HG02884 (cell line): ENCODE data around the gene CXCL10.
"Not testable (repeated sequence)": the region's sequence is repeated elsewhere in the genome, so short reads cannot be mapped to it uniquely, and the experiment has no call there.

Experiments
- ATAC-seq: cut with Tn5 transposase; IDR thresholded peaks from one replicate; pipeline ENCODE4 v1.9.1; 2021; ENCODE audit warnings: mild to moderate bottlenecking, moderate library complexity; ENCODE audit not compliant: unreplicated experiment

Gene CXCL10

DNA sequence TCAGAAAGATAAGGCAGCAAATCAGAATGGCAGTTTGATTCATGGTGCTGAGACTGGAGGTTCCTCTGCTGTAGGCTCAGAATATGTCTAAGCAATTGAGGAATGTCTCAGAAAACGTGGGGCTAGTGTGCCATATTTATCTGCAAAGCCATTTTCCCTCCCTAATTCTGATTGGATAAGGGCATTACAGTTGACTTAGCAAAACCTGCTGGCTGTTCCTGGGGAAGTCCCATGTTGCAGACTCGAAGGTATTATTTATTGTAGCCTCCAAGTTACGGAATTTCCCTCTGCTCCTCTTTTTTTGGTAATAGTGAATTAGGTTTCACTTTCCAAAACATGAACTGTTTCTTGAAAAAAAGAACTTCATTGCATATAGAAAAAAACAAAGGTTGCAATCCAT, at the start of gene CXCL10:
Gene CXCL10, minus strand, starts transcription at position 109 of the 400 bp plus-strand sequence. Its CDS starts 66 bp downstream, at position 43.
- no peak for ATAC-seq

DNA sequence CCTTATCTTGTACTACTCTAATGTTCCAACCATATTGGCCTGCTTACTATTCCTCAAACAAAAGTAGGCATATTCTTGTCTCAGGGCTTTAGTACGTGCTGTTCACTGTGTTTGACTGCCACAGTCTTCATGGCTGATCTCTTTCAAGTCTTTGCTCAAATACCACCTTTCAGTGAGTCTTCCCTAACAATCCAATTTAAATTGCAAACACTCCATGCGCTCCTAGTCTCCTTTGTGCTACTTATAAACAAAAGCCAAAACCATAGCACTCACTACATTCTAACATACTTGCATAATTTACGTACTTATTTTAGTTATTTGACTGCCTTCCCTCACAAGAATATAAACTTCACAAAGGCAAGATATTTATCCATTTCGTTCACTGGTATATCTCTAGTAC, 49.5 kb upstream of the CXCL10 start:
- ATAC-seq: no peak

DNA sequence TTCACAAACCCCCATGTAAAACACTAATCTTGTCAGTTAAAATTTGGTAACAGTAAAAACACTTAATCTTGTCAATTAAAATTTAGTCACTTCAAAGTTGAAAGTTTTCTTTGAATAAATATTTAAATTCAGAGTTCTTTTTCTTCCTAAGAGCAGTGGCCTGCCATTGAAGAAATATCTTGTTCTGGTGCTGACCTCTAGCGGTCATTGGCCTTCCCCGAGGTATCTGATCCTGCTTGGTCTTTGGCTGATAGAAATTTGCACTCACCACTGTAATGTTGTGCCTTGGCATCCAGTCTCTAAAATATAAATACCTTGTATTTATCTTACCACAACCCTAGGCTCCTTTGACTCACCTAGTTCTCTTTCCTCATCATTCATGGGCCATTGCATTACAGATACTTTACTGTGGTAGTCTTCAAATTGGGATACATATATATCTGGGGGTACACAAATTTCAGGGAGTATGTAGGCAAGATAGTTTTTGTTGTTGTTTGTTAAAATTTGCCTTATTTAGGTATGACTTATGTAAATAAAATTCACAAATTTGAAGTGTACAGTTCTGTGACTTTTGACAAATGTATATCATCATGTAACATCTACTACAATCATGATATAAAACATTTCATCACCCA, 44.5 kb upstream of the CXCL10 start:
- ATAC-seq: peak; percentile 76

DNA sequence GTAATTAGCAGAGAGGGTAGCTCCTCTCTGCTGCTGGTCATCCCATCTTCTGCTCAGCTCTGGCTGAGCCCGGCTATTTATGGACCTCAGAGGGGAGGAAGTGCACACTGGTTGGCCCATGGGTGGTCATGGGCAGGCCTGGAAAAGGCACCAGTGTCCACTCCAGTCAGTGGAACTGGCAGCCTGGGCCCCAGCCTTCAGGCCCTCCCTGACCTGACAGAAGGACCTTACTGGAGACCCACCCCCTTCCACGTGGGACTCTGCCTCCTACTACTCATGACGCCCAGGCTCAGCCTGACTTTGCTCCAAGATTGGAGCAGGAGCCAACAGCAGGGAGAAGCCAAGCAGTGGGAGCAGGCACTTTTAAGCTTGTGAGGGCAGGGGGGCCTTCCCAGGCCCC, 43.2 kb upstream of the CXCL10 start:
- no peak for ATAC-seq

DNA sequence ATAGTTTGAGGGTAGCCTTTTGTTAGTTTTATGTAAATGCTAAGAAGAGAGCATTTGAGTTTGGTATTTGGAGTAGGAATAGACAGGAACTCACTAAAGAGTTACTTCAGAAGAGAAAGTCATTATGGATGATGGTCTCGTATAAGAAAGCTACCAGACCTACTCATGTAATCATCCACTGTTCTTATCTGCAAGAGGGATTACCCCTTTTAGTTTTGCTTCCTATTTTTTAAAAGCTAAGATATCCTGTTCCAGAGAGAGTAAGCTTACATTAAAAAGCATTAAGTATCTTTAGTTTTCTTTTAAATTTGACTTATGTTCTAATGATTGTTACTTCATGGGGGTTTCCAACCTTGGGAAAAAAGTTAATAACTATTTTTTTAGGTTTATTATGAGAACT, 38.7 kb upstream of the CXCL10 start:
- peak; percentile 55 for ATAC-seq

DNA sequence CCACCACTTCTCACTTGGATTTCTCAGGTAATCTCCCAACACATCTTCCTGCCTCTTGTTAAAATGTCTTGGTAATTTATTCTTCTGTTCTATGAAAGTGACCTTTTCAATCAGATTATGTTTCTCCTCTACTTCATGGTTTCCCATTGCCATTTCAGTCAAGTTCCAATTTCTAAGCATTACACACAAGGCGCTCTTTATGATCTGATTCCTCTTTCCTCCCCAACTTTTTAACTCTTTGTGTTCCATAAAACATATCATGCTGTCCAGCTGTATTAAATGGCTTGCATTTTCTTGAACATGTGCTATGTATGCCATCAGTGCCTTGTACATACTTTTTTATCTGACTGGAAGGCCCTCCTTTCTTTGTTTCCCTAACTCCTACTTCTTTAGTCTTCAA, 38.1 kb upstream of the CXCL10 start:
- ATAC-seq: no peak

DNA sequence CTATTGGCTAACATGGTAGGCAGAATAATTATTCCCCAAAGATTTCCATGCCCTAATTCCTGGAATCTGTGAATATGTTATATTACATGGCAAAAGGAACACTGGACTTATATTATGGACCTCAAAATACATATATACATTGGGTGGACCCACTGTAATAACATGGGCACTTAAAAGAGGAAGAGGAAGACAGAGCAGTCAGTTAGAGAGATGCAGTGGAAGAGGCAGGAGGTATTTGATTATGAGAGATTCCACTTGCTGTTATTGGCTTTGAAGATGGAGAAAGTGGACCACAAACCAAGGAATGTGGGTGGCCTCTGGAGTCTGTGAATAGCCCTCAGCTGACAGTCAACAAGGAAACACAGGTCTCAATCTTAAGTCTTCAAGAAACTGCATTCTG, 37.2 kb upstream of the CXCL10 start:
- ATAC-seq: no peak

DNA sequence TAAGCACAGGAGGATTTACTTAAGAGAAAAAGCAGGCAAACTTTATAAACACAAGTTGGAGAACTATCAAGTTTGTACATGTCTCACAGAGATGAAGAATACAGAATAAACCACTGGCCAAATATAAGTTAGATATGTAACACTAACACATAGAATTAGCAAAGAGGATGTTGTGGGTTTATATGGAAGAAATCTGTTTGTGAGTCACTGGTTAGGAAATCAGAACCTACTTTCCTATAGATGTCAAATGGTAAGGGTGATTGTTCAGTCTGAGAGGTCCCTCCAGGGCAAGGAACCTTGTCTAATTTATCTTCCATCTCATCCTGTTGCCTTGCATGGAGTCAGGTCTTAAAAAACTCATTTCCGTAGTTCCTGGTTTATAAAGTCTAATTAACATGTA, 36.5 kb upstream of the CXCL10 start:
- ATAC-seq: no peak

DNA sequence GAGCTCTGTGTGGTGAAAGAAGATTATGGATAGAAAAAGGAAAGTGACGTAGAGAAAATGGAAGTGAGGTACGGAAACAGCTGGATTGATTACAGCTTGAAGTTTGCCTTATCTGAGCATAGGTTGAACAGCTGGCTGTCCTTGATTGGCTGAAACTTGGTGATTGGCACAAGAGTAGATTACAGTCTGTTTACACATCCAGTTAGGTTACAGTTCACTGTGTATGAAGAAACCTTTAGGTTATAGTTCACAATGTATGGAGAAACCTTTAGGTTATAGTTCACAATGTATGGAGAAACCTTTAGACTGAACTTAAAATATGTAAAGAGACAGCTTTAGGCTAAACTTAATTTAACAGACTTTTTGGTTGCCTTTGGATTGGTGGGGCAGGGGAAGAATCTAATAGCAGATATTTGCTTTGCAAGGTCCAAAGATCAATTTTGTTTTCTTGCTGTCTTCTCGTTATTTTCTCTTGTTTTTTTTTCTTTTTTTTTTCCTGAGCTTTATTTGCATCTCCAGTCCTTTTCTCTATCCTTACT, 35.7 kb upstream of the CXCL10 start:
- no peak for ATAC-seq

DNA sequence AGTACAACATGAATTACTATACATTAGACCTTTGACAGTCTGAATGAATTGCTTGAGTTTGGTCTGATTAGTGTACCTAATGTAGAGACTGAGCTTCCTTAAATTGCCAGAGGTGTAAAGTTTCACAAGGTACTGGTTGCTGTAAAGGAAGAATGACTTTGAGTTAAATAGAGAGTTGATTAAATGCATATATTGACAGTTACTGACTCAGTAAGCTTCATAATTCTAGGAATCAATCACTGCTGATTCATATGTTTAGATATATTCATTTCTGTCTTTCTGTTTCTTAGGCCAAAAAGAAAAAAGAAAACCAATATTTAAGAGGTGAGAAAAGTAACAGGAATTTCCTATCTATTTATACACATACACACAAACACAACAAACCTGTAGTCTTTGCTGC, 35.0 kb upstream of the CXCL10 start:
- ATAC-seq: peak; percentile 48

DNA sequence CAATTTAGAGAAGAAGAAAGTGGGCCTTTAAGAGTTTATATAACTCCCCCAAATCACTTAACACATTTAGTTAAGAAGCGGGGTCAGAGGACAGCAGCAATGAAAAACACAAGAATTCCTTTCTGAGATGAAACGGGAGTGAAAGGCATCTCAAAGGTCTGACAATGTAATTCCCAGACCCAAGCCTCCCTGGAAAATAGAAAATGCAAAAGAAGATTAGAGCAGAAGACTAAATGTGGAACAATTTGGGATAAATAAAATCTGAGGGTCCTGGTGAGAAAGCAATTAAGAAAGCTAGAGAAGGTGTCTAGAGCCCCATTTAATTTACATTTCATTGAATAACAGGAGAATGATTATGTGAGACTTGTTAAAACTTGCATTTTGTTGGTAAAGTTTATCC, 32.1 kb upstream of the CXCL10 start:
- ATAC-seq: no peak

DNA sequence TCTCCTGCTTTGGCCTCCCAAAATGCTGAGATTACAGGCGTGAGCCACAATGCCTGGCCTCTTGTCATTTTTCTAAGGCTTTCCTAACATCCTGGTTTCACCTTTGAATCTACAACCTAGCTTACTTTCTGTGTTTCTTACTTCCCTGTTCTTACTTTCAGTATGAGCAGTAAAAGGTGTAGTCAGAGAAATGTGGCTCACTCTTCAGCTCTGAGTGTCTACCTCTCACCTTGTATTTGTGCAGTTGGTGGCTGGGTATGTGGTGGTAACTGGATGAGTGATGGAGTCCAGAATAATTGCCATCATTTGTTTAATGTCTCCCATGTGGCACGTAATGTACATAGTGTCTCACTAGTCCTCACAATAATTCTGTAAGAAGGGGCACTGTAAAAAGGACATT, 31.7 kb upstream of the CXCL10 start:
- ATAC-seq: peak; percentile 97

DNA sequence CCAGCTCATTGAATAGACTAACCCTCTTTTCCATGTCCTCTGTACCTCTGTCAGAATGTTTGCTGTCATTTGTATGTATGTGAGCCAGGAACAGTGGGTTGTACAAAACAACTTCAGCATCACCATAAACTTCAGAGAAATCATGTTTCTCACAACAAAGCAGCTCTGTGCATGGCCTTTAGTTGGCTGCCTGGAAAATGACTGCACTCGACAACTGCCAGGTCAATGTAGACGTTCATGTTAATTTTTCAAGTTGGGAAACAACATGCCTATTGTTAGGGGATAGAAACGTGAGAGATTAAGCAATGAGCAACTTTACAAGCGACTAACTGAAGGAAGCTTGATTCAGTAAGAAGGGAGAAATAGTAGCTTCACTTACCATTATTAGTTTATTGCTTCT, 30.4 kb upstream of the CXCL10 start:
- ATAC-seq: no peak

DNA sequence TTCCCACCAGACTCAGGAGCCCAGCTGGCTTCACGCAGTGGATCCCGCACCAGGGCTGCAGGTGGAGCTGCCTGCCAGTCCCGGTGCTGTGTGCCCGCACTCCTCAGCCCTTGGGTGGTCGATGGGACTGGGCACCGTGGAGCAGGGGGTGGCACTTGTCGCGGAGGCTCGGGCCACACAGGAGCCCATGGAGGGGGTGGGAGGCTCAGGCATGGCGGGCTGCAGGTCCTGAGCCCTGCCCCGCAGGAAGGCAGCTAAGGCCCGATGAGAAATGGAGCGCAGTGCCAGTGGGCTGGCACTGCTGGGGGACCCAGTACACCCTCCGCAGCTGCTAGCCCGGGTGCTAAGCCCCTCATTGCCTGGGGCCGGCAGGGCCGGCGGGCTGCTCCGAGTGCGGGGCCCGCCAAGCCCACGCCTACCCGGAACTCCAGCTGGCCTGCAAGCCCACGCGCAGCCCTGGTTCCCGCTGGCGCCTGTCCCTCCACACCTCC, 27.3 kb upstream of the CXCL10 start:
- ATAC-seq: not testable (repeated sequence)

DNA sequence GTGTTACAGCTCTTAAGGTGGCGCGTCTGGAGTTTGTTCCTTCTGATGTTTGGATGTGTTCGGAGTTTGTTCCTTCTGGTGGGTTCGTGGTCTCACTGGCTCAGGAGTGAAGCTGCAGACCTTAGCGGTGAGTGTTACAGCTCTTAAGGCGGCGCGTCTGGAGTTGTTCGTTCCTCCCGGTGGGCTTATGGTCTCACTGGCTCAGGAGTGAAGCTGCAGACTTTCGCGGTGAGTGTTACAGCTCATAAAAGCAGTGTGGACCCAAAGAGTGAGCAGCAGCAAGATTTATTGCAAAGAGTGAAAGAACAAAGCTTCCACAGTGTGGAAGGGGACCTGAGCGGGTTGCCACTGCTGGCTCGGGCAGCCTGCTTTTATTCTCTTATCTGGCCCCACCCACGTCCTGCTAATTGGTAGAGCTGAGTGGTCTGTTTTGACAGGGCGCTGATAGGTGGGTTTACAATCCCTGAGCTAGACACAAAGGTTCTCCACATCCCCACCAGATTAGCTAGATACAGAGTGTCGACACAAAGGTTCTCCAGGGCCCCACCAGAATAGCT, 26.6 kb upstream of the CXCL10 start:
- ATAC-seq: not testable (repeated sequence)

DNA sequence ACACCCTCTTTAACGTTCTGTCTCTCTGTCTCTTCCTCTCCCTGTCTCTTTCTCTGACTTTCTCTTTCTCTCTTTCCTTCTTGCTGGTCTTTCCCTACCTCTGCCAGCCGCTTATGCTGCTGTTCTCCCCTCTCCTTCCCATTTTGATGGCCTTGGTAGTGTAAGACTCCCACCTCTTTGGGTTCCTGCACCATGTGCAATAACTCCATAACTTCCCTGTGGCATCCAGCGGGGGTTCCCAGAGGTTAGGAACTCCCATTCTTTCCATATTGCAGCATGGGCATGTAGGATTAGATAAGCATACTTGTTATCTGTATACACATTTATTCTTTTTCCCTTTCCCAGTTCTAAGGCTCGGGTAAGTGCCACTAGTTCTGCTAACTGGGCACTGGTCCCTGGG, 21.4 kb upstream of the CXCL10 start:
- not testable (repeated sequence) for ATAC-seq

DNA sequence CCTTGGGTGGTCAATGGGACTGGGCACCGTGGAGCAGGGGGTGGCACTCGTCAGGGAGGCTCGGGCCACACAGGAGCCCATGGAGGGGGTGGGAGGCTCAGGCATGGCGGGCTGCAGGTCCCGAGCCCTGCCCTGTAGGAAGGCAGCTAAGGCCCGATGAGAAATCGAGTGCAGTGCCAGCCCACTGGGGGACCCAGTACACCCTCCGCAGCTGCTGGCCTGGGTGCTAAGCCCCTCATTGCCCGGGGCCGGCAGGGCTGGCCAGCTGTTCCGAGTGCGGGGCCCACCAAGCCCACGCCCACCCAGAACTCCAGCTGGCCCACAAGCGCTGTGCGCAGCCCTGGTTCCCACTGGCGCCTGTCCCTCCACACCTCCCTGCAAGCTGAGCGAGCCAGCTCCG, 20.0 kb upstream of the CXCL10 start:
- not testable (repeated sequence) for ATAC-seq

DNA sequence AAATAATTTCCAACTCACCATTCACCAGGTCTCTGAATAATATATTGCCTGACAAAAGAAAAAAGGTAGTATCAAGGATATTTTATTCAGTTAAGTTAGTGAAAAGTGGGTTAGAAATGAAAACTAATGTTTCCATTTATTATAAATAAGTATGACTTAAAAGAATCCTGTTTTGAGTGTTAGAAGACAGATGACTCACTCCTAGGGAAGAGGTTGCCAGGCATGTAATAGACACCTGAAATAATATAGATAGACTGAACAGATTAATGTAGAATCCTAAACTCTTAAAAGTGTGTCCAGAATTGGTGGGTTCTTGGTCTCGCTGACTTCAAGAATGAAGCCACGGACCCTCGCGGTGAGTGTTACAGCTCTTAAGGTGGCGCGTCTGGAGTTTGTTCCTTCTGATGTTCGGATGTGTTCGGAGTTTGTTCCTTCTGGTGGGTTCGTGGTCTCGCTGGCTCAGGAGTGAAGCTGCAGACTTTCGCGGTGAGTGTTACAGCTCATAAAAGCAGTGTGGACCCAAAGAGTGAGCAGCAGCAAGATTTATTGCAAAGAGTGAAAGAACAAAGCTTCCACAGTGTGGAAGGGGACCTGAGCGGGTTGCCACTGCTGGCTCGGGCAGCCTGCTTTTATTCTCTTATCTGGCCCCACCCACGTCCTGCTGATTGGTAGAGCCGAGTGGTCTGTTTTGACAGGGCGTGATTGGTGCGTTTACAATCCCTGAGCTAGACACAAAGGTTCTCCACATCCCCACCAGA, 19.1 kb upstream of the CXCL10 start:
- not testable (repeated sequence) for ATAC-seq

DNA sequence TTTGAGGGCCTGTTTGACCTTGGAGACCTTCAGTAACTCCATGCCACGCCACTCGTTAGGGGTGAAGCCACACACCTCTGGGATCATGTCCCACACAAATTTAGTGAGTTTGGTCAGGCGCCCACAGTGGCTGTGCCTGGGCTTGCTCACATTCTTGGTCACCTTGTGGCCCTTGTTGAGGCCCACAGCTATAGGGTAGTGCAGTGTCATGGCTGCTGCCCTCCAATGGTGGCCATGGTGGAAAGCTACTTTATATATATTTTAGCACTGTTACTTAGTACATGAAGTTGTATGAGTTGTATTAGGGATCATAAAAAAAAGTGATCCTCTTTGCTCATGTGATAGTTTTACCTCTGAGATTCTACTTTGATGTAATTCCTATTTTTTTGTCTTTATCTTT, 13.6 kb upstream of the CXCL10 start:
- ATAC-seq: no peak

DNA sequence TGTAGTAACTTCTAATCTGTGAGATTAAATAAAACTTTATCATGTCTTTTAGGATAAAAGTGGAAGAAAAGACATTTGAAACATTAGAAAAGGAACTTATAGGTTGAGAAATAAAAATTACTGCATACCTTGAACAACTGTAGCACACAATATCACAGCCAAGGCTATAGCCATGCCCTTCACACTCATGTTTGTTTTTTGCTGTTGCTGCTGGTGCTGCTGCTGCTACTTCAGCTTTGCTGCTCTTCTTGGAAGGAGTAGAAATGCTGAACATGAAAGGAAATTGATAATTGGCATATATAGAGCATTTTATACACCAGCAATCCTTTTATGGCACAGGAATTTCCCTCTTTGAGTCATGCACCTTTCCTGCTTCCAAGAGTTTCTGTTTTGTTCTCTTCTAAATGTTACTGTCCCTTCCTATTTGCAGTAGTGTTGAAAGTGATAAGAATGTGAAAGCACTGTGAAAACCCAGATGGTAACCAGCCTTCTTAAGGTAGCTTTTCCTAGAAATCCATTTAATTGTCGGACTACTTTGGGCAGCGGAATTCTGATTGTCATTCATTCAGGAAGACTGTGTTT, 12.6 kb upstream of the CXCL10 start, which contains the start of gene CXCL11:
Gene CXCL11, minus strand, starts transcription at position 272 of the 582 bp plus-strand sequence. Its CDS starts 83 bp downstream, at position 189.
- no peak for ATAC-seq

DNA sequence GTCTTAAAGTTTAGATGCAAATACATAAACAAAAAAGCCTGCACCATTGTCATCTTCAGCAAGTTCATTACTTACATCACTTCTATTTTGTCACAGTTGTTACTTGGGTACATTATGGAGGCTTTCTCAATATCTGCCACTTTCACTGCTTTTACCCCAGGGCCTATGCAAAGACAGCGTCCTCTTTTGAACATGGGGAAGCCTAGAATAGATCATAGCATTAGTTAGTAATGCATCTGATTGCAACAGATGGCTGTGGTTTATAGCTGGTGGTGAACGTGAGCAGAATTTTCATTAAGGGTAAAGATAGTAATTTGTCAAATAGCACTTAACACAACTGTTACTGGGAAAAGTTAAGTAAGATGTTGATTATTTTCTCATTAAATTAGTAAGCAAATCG, 11.8 kb upstream of the CXCL10 start:
- peak; percentile 62 for ATAC-seq
